HepG2 (cell line): Measurements from ENCODE around the gene DQX1. TPM values are rescaled to one million over a fixed set of nuclear protein-coding genes. Genes with fewer than 3 reads are reported as not detected.

Experiments used
- CBX5 ChIP-seq: sonication (generic); formaldehyde crosslinking; IDR thresholded peaks from 2 replicates; pipeline ENCODE4 v1.4.0; 2020; ENCODE audit warnings: missing genetic modification reagents, borderline replicate concordance
- CTCF ChIP-seq: sonication (generic); formaldehyde crosslinking; IDR thresholded peaks from 2 replicates; pipeline ENCODE4 v1.5.0; 2020; ENCODE audit warnings: mild to moderate bottlenecking, missing genetic modification reagents, moderate library complexity
- DNMT3B ChIP-seq: conservative IDR thresholded peaks from 2 replicates; pipeline ENCODE4 v1.6.1; 2016; ENCODE audit warnings: missing biosample characterization, control low read depth
- DZIP1 ChIP-seq: sonication (generic); formaldehyde crosslinking; IDR thresholded peaks from 2 replicates; pipeline ENCODE4 v1.5.0; 2020; ENCODE audit warnings: mild to moderate bottlenecking, missing genetic modification reagents
- NKX3-1 ChIP-seq: sonication (generic); formaldehyde crosslinking; IDR thresholded peaks from 2 replicates; pipeline ENCODE4 v1.5.0; 2020; ENCODE audit warnings: missing genetic modification reagents
- PAXIP1 ChIP-seq: sonication (generic); formaldehyde crosslinking; conservative IDR thresholded peaks from 2 replicates; pipeline ENCODE4 v1.4.0; 2020; ENCODE audit warnings: mild to moderate bottlenecking, missing genetic modification reagents, moderate library complexity
- TBX3 ChIP-seq: fragments of 450-650 bp; IDR thresholded peaks from 2 replicates; pipeline ENCODE4 v1.6.1; 2017; ENCODE audit warnings: antibody characterized with exemption, mild to moderate bottlenecking, inconsistent platforms, borderline replicate concordance
- TMF1 ChIP-seq: sonication (generic); formaldehyde crosslinking; IDR thresholded peaks from 2 replicates; pipeline ENCODE4 v1.8.1; 2022; ENCODE audit warnings: low read depth, missing genetic modification reagents
- ZNF367 ChIP-seq: sonication (generic); formaldehyde crosslinking; IDR thresholded peaks from 2 replicates; pipeline ENCODE4 v1.4.0; 2020; ENCODE audit warnings: missing genetic modification reagents, borderline replicate concordance
- ZNF414 ChIP-seq: sonication (generic); formaldehyde crosslinking; IDR thresholded peaks from 2 replicates; pipeline ENCODE4 v1.5.0; 2020; ENCODE audit warnings: missing genetic modification reagents
- ZNF567 ChIP-seq: sonication (generic); formaldehyde crosslinking; IDR thresholded peaks from 2 replicates; pipeline ENCODE4 v1.8.1; 2023; ENCODE audit warnings: mild to moderate bottlenecking, missing genetic modification reagents, borderline replicate concordance
- ZNF574 ChIP-seq: sonication (generic); formaldehyde crosslinking; IDR thresholded peaks from 2 replicates; pipeline ENCODE4 v1.4.0; 2020; ENCODE audit warnings: missing genetic modification reagents
- ZNF605 ChIP-seq: sonication (generic); formaldehyde crosslinking; IDR thresholded peaks from 2 replicates; pipeline ENCODE4 v1.8.0; 2022; ENCODE audit warnings: mild to moderate bottlenecking, missing genetic modification reagents
- ZNF616 ChIP-seq: sonication (generic); formaldehyde crosslinking; IDR thresholded peaks from 2 replicates; pipeline ENCODE4 v1.5.0; 2020; ENCODE audit warnings: low read depth, mild to moderate bottlenecking, missing genetic modification reagents
- ZNF713 ChIP-seq: sonication (generic); formaldehyde crosslinking; IDR thresholded peaks from 2 replicates; pipeline ENCODE4 v1.4.0; 2020; ENCODE audit warnings: mild to moderate bottlenecking, missing genetic modification reagents
- polyA plus RNA-seq, 8 experiments: library from polyadenylated mRNA; depleted of rRNA in 3 of 8; stranded (reverse) in 7 of 8; unstranded in 1 of 8; fragments of >200 nt; fragmentation: Illumina TruSeq in 4 of 8; extraction: Trizol in 4 of 8; gene quantifications; 2 replicates each; pipeline versions ENCODE4 v1.2.1 to v1.2.3, GENCODE V29; 2011 to 2016; ENCODE audit warnings: low read depth in 4 of 8, missing spikeins in 1 of 8, mixed read lengths in 1 of 8; ENCODE audit not compliant: insufficient read depth in 1 of 8
- total RNA-seq, 5 experiments: library from RNA; depleted of rRNA; stranded (reverse); fragments of >200 nt; fragmentation: Illumina TruSeq; extraction: Trizol; gene quantifications; 2 replicates each; pipeline ENCODE4 v1.2.3, GENCODE V29; 2016; ENCODE audit warnings: low read depth in 1 of 5

DQX1 gene
- total and polyA plus RNA-seq, 2 of the 13 experiments (the other 11 are each of a cell fraction or from before 2014, with no cell fraction given) = 27.6 to 89.8 TPM

- TF ChIP-seq ZNF574 (CRISPR knock-in tag) = no peak; the same call in 1 of the 2 replicates
- no peak for TF ChIP-seq ZNF414 (CRISPR knock-in tag)
- TF ChIP-seq DZIP1 (CRISPR knock-in tag) = no peak
- TF ChIP-seq PAXIP1 (CRISPR knock-in tag) = peak; percentile 76; the same call in 1 of the 2 replicates
- no peak for TF ChIP-seq DNMT3B (CRISPR knock-in tag)
- TF ChIP-seq CBX5 (CRISPR knock-in tag) = no peak
- no peak for TF ChIP-seq TMF1 (CRISPR knock-in tag)
- TF ChIP-seq CTCF (CRISPR knock-in tag) = no peak
- TF ChIP-seq NKX3-1 (CRISPR knock-in tag) = no peak
- no peak for TF ChIP-seq ZNF616
- no peak for TF ChIP-seq ZNF367 (CRISPR knock-in tag)
- TF ChIP-seq ZNF567 (CRISPR knock-in tag) = no peak
- TF ChIP-seq ZNF713 = no peak
- no peak for TF ChIP-seq TBX3
- peak; percentile 47; the same call in 1 of the 2 replicates for TF ChIP-seq ZNF605 (CRISPR knock-in tag)
These were observed 28.8 kb downstream of the DQX1 start (continued) for GRCh38 chr2:74496997-74497776.
